Suprapubic skin (tissue), 4 donors: ENCODE data around the gene ADAMTS13. TPM values are rescaled to one million over a fixed set of nuclear protein-coding genes. Genes with fewer than 3 reads are reported as not detected.

ENCODE experiments used
- DNase-seq, 2 donors: peaks; one replicate each; pipeline ENCODE4 v3.0.0-alpha.2; 2019; ENCODE audit warnings: low spot score in 2 of 2
- H3K27ac ChIP-seq: fragments of 200-600 bp; sonication (generic); one replicate; pipeline ENCODE4 v1.5.1; 2019
- H3K27me3 ChIP-seq: fragments of 200-600 bp; sonication (generic); one replicate; pipeline ENCODE4 v1.5.1; 2019
- H3K36me3 ChIP-seq: fragments of 200-600 bp; sonication (generic); one replicate; pipeline ENCODE4 v1.5.1; 2019
- H3K4me1 ChIP-seq: fragments of 200-600 bp; sonication (generic); one replicate; pipeline ENCODE4 v1.5.1; 2019
- H3K4me3 ChIP-seq: fragments of 200-600 bp; sonication (generic); one replicate; pipeline ENCODE4 v1.5.1; 2019; ENCODE audit warnings: mild to moderate bottlenecking
- H3K9me3 ChIP-seq: fragments of 200-600 bp; sonication (generic); one replicate; pipeline ENCODE4 v1.5.1; 2019
- EP300 ChIP-seq: sonication (generic); formaldehyde crosslinking; IDR thresholded peaks from one replicate; pipeline ENCODE4 v1.6.1; 2017; ENCODE audit warnings: antibody characterized with exemption
- POLR2A ChIP-seq, 2 donors: fragments of 450-650 bp; IDR thresholded peaks; one replicate each; pipeline ENCODE4 v1.6.1; 2017; ENCODE audit warnings: antibody characterized with exemption in 2 of 2, mild to moderate bottlenecking in 2 of 2, moderate library complexity in 2 of 2
- POLR2AphosphoS5 ChIP-seq, 3 donors: sonication (generic); formaldehyde crosslinking; IDR thresholded peaks; one replicate each; pipeline ENCODE4 v1.6.1; 2017; ENCODE audit warnings: antibody characterized with exemption in 3 of 3
- WGBS: methylation state at CpG from one replicate; pipeline ENCODE4 v1.1.5; 2018; 5-methylcytosine and 5-hydroxymethylcytosine counted together
- total RNA-seq, 4 donors: library from RNA; depleted of rRNA; stranded (reverse); fragments of >200 nt; gene quantifications; one replicate each; pipeline ENCODE4 v1.1.0, GENCODE V29; 2016
- TF ChIP-seq, protein P1 (sequence below), 2 donors: fragments of 200-600 bp in 1 of 2; fragments of 450-650 bp in 1 of 2; sonication (generic) in 1 of 2; IDR thresholded peaks; one replicate each; pipeline ENCODE4 v1.5.1; 2016 to 2019; ENCODE audit warnings: antibody characterized with exemption in 2 of 2, mild to moderate bottlenecking in 1 of 2, moderate library complexity in 1 of 2

ADAMTS13 gene
- total RNA-seq, 4 donors from 2014 or later = 1.2 to 3.3 (median 1.6) TPM

GRCh38 chr9:133465984-133466383, 43.8 kb downstream of the ADAMTS13 start:
- no peaks in the 10 kb centered on the region for H3K27me3 ChIP-seq
- no peak for DNase-seq
- H3K27ac ChIP-seq = no peak overlapping the region
- no peaks in the 10 kb centered on the region for H3K9me3 ChIP-seq
- 72% methylated on average over 6 of the region's 6 CpGs for WGBS
- H3K4me3 ChIP-seq = no peak overlapping the region
- peaks cover 2% of the 10 kb centered on the region for H3K4me1 ChIP-seq
- peaks cover 15% of the 10 kb centered on the region for H3K36me3 ChIP-seq
- TF ChIP-seq POLR2AphosphoS5 (IDR thresholded peaks at IDR 0.05) (no peak), EP300 (no peak), POLR2A (IDR thresholded peaks at IDR 0.05) (no peak)
- TF ChIP-seq, protein P1, sequence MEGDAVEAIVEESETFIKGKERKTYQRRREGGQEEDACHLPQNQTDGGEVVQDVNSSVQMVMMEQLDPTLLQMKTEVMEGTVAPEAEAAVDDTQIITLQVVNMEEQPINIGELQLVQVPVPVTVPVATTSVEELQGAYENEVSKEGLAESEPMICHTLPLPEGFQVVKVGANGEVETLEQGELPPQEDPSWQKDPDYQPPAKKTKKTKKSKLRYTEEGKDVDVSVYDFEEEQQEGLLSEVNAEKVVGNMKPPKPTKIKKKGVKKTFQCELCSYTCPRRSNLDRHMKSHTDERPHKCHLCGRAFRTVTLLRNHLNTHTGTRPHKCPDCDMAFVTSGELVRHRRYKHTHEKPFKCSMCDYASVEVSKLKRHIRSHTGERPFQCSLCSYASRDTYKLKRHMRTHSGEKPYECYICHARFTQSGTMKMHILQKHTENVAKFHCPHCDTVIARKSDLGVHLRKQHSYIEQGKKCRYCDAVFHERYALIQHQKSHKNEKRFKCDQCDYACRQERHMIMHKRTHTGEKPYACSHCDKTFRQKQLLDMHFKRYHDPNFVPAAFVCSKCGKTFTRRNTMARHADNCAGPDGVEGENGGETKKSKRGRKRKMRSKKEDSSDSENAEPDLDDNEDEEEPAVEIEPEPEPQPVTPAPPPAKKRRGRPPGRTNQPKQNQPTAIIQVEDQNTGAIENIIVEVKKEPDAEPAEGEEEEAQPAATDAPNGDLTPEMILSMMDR (IDR thresholded peaks at IDR 0.05) = no peak

DNA sequence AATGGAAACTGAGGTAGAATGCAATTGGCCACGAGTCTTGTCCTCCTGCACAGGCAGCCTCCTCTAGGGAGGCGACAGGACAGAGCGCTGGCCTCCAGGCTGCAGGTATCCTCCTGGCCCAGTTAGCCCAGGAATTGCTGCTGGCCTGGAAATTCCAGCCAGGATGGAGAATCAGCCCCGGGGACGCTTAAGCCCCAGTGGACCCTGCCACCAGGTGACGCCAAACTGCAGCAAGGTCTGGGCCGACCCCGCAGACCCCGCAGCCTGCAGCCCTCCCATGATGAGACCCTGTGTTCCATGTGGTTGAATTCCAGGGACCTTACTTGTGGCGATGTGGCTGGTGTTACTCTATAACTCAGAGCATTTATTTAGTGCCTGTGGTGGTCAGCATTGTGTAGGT, 44.9 kb downstream of the ADAMTS13 start:
- Histone ChIP-seq H3K4me3 (no peak overlapping the region), H3K27me3 (no peaks in the 10 kb centered on the region), H3K4me1 (no peaks in the 10 kb centered on the region), H3K9me3 (no peaks in the 10 kb centered on the region), H3K27ac (no peak overlapping the region), H3K36me3 (peaks cover 15% of the 10 kb centered on the region)
- WGBS = 91% methylated on average over 10 of the region's 10 CpGs
- DNase-seq = no peak
- TF ChIP-seq EP300 (no peak), POLR2AphosphoS5 (IDR thresholded peaks at IDR 0.05) (no peak), POLR2A (IDR thresholded peaks at IDR 0.05) (no peak)
- TF ChIP-seq, protein P1 (IDR thresholded peaks at IDR 0.05) = no peak

DNA sequence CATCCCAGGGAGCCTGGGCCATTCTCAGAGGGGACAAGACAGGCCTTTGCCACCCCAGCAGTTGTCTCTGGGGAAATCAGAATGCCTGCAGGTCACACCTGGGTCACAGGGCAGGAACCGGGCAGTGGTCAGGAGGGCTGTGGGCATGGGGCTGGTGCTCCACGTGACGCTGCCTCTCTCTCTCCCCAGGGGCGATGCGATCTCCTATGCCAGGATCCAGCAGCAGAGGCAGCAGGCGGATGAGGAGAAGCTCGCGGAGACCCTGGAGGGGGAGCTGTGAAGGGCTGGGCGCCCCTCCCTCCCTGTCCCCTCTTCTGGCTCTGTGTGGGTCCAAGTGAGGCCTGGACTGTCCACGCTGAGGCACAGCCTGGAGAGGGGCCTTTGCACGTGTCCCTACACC, 46.2 kb downstream of the ADAMTS13 start:
- Histone ChIP-seq H3K4me1 (no peaks in the 10 kb centered on the region), H3K27me3 (no peaks in the 10 kb centered on the region), H3K9me3 (no peaks in the 10 kb centered on the region), H3K27ac (no peak overlapping the region), H3K4me3 (no peak overlapping the region), H3K36me3 (peaks cover 15% of the 10 kb centered on the region)
- DNase-seq = no peak
- TF ChIP-seq POLR2A (IDR thresholded peaks at IDR 0.05) (no peak), EP300 (no peak), POLR2AphosphoS5 (IDR thresholded peaks at IDR 0.05) (no peak)
- TF ChIP-seq, protein P1 (IDR thresholded peaks at IDR 0.05) = no peak
- no CpG with 5 or more reads among the region's 11 CpGs for WGBS

- Histone ChIP-seq H3K4me1 (no peaks in the 10 kb centered on the region), H3K9me3 (no peaks in the 10 kb centered on the region), H3K4me3 (no peak overlapping the region), H3K36me3 (peaks cover 10% of the 10 kb centered on the region), H3K27ac (no peak overlapping the region), H3K27me3 (no peaks in the 10 kb centered on the region)
- DNase-seq = no peak
- WGBS = no CpG with 5 or more reads among the region's 6 CpGs
- TF ChIP-seq POLR2A (IDR thresholded peaks at IDR 0.05) (no peak), POLR2AphosphoS5 (IDR thresholded peaks at IDR 0.05) (no peak), EP300 (no peak)
- TF ChIP-seq, protein P1 (IDR thresholded peaks at IDR 0.05) = no peak
Measured at GRCh38 chr9:133468777-133469421, 46.7 kb downstream of the ADAMTS13 start.

GRCh38 chr9:133470427-133470924, 48.3 kb downstream of the ADAMTS13 start:
- 91% methylated on average over 16 of the region's 16 CpGs for WGBS

More at GRCh38 chr9:133470427-133470924, 48.3 kb downstream of the ADAMTS13 start:
- Histone ChIP-seq H3K27ac (no peak overlapping the region), H3K36me3 (peaks cover 10% of the 10 kb centered on the region), H3K4me1 (no peaks in the 10 kb centered on the region), H3K27me3 (no peaks in the 10 kb centered on the region), H3K9me3 (no peaks in the 10 kb centered on the region), H3K4me3 (no peak overlapping the region)
- TF ChIP-seq EP300 = no peak
- no peak for TF ChIP-seq POLR2A (IDR thresholded peaks at IDR 0.05)
- no peak for TF ChIP-seq POLR2AphosphoS5 (IDR thresholded peaks at IDR 0.05)
- TF ChIP-seq, protein P1 (IDR thresholded peaks at IDR 0.05) = no peak
- no peak for DNase-seq
